ENCODE data around the gene CAP2. TPM values are rescaled to one million over a fixed set of nuclear protein-coding genes. Genes with fewer than 3 reads are reported as not detected.
A peak's percentile ranks its signal among the peaks of the same experiment; 100 is the strongest.
"Not testable (repeated sequence)": the region's sequence is repeated elsewhere in the genome, so short reads cannot be mapped to it uniquely, and the experiment has no call there.

The CAP2 gene
- total and polyA plus RNA-seq, 9 of the 15 experiments (the other 6 are each of a cell fraction or from before 2014, with no cell fraction given): not detected

DNA sequence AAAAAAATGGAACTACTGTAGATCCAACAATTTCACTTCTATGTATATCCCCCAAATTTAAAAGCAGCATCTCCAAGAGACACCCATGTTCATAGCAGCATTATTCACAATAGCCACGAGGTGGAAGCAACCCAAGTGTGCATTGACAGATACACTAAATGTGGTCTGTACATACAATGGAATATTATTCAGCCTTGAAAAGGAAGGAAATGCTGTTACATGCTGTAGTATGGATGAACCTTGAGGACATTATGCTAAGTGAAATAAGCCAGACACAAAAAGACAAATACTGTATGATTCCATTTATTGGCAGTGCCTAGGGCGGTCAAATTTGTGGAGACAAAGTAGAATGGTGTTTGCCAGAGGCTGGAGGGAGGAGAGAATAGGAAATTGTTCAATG lies 34.2 kb downstream of the CAP2 start:
- Histone ChIP-seq H3K9ac (ENCODE audit: insufficient read depth in 1 of 2, low read depth in 2 of 2, low read length in 2 of 2) (no peak overlapping the region), H4K20me1 (replicated peaks; ENCODE audit: control insufficient read depth, insufficient read depth, low read length) (no peaks in the 10 kb centered on the region), H3K9me1 (ENCODE audit: control insufficient read depth, insufficient read depth, low read length) (no peaks in the 10 kb centered on the region), H3K79me2 (ENCODE audit: control insufficient read depth, insufficient read depth, low read length) (no peaks in the 10 kb centered on the region), H3K36me3 (ENCODE audit: control insufficient read depth, insufficient read depth, low read length) (no peaks in the 10 kb centered on the region), H3K27me3 (ENCODE audit: control insufficient read depth in 2 of 2, insufficient read depth in 2 of 2, low read length in 2 of 2) (peaks cover 9 to 13% of the 10 kb centered on the region in 2 experiments), H3K9me3 (replicated peaks; ENCODE audit: control insufficient read depth, insufficient read depth, low read depth, low read length) (no peaks in the 10 kb centered on the region), H3K4me1 (replicated peaks in 1 of 2; ENCODE audit: control insufficient read depth in 2 of 2, insufficient read depth in 2 of 2, low read length in 2 of 2) (no peaks in the 10 kb centered on the region), H3K4me2 (ENCODE audit: insufficient read depth, low read length) (no peak overlapping the region), H3K27ac (ENCODE audit: extremely low read depth, low read depth, low read length) (no peak overlapping the region), H3K4me3 (no peak overlapping the region), H2AFZ (ENCODE audit: low read depth, low read length) (no peak overlapping the region)
- POLR2A ChIA-PET: interaction anchor here (1.2 kb wide), 1 partner anchor 9 kb away, joined by 4 read pairs; no protein-coding TSS in a partner anchor
- CTCF ChIA-PET (ENCODE audit: low intra/inter-chr PET ratio): no interaction called here
- BruUV-seq (replicated peaks): no TSS peak
- in situ Hi-C loops (cut with MboI): no loop called here
- no peak for ATAC-seq
- TF ChIP-seq, protein P1, sequence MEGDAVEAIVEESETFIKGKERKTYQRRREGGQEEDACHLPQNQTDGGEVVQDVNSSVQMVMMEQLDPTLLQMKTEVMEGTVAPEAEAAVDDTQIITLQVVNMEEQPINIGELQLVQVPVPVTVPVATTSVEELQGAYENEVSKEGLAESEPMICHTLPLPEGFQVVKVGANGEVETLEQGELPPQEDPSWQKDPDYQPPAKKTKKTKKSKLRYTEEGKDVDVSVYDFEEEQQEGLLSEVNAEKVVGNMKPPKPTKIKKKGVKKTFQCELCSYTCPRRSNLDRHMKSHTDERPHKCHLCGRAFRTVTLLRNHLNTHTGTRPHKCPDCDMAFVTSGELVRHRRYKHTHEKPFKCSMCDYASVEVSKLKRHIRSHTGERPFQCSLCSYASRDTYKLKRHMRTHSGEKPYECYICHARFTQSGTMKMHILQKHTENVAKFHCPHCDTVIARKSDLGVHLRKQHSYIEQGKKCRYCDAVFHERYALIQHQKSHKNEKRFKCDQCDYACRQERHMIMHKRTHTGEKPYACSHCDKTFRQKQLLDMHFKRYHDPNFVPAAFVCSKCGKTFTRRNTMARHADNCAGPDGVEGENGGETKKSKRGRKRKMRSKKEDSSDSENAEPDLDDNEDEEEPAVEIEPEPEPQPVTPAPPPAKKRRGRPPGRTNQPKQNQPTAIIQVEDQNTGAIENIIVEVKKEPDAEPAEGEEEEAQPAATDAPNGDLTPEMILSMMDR (IDR thresholded peaks at IDR 0.05 in 2 of 3, conservative IDR thresholded peaks at IDR 0.05 in 1 of 3; ENCODE audit: insufficient read depth in 2 of 3, low read depth in 1 of 3, low read length in 3 of 3): peak in 1 of 3 experiments; percentile 20; a peak in 1 of 6 replicates
- TF ChIP-seq RAD21 (CRISPR knock-in tag; conservative IDR thresholded peaks at IDR 0.05 in 1 of 2, IDR thresholded peaks at IDR 0.05 in 1 of 2) (0 out of 4 replicates have a peak, but pooled peaks of 1 of the 2 experiments have one; percentile 25), ZNF146 (CRISPR knock-in tag; IDR thresholded peaks at IDR 0.05; ENCODE audit: unreplicated experiment) (peak; percentile 88), RBM25 (IDR thresholded peaks at IDR 0.05; ENCODE audit: low read depth, low read length, severe bottlenecking) (peak; percentile 21), NFE2 (IDR thresholded peaks at IDR 0.05; ENCODE audit: low read depth) (no peak)
- no peak for FAIRE-seq
- intact Hi-C loops (cut with micrococcal nuclease): no loop called here
- WGBS (ENCODE audit: insufficient coverage, low coverage, missing lambda C conversion rate): 0% methylated on average over 2 of the region's 2 CpGs
- DNase-seq (ENCODE audit: extremely low read depth in 1 of 4, low spot score in 3 of 4): no peak

DNA sequence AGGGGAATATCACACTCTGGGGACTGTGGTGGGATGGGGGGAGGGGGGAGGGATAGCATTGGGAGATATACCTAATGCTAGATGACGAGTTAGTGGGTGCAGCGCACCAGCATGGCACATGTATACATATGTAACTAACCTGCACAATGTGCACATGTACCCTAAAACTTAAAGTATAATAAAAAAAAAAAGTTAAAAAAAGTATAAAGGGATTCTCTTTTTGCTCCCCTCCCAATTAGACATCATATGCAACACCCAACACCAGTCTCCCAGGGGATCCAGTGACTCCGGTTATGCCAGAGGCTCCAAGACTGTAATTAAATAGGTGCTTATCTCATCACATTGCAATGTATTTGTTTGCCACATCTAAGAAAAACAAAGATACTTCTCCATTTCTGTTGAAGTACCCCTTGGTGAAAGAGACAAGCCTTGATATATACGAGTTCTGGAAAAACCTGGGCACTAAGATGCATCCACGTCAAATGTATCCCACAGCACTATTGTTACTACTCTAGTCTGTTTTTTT lies 35.3 kb downstream of the CAP2 start:
- H3K36me3 ChIP-seq (ENCODE audit: control insufficient read depth, insufficient read depth, low read length); H3K9me3 ChIP-seq (replicated peaks; ENCODE audit: control insufficient read depth, insufficient read depth, low read depth, low read length); CTCF ChIA-PET (ENCODE audit: low intra/inter-chr PET ratio); H3K9ac ChIP-seq (ENCODE audit: insufficient read depth in 1 of 2, low read depth in 2 of 2, low read length in 2 of 2); H3K9me1 ChIP-seq (ENCODE audit: control insufficient read depth, insufficient read depth, low read length); FAIRE-seq; H3K79me2 ChIP-seq (ENCODE audit: control insufficient read depth, insufficient read depth, low read length); H2AFZ ChIP-seq (ENCODE audit: low read depth, low read length); H3K4me3 ChIP-seq; H3K4me1 ChIP-seq (replicated peaks in 1 of 2; ENCODE audit: control insufficient read depth in 2 of 2, insufficient read depth in 2 of 2, low read length in 2 of 2); BruUV-seq (replicated peaks); ATAC-seq; in situ Hi-C loops (cut with MboI); POLR2A ChIA-PET; DNase-seq (ENCODE audit: extremely low read depth in 1 of 4, low spot score in 3 of 4); H4K20me1 ChIP-seq (replicated peaks; ENCODE audit: control insufficient read depth, insufficient read depth, low read length); intact Hi-C loops (cut with micrococcal nuclease); H3K27ac ChIP-seq (ENCODE audit: extremely low read depth, low read depth, low read length); H3K4me2 ChIP-seq (ENCODE audit: insufficient read depth, low read length): not testable (repeated sequence)
- H3K27me3 ChIP-seq (ENCODE audit: control insufficient read depth in 2 of 2, insufficient read depth in 2 of 2, low read length in 2 of 2): peaks cover 9 to 13% of the 10 kb centered on the region in 2 experiments
- WGBS (ENCODE audit: insufficient coverage, low coverage, missing lambda C conversion rate): 2% methylated on average over 3 of the region's 5 CpGs
